Gastrocnemius medialis (tissue), 4 donors: ENCODE data around the gene OR2V2.

Experiments used
- CTCF ChIP-seq, 5 experiments: fragments of 450-650 bp in 3 of 5; fragments of 200-600 bp in 2 of 5; sonication (generic) in 2 of 5; IDR thresholded peaks in 4 of 5; conservative IDR thresholded peaks in 1 of 5; 1 replicate in 4 of 5; 2 replicates in 1 of 5; pipeline ENCODE4 v1.5.1; 2016 to 2019; ENCODE audit warnings: antibody characterized with exemption in 5 of 5, mild to moderate bottlenecking in 3 of 5, moderate library complexity in 3 of 5
- POLR2A ChIP-seq, 2 donors: fragments of 450-650 bp; IDR thresholded peaks; one replicate each; pipeline ENCODE4 v1.6.1; 2017; ENCODE audit warnings: antibody characterized with exemption in 2 of 2, mild to moderate bottlenecking in 2 of 2, moderate library complexity in 2 of 2

DNA sequence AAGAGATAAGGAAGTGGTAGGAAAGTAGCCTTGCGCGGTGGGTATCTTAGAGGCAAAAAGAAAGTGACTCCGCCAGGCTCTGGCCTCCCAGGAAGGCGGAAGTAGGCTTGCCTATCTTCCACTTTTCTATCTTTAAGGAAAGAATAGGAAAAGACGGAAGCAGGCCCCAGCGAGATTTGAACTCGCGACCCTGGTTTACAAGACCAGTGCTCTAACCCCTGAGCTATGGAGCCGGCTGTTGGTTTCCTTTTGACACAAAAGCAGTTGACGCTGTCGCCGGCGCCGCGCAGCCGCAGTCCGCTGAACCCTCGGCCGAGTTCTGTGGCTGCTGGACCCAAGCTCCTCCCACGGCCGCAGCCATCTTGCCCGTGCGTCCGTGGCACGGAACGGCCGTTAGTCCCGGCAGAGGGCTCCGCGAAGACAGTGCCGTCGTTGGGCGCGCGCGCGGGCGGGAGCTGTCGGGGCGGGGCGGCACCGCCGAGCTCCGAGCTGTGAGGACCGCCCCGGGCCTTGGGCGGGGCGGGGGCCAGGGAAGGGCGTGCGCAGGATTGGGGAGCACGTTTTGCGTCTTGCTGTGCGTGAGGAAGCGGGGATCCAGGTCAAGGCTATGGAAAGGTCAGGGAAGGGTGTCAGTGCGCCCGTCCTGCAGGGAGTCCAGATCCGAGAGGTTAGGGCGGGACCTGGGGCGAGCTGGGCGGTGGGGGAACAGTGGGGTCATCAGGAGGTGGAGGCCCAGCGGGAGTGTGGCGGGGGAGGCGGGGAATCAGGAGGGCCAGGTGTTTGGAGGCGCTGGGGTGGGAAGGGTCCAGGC, 44.3 kb downstream of the OR2V2 start:
- TF ChIP-seq CTCF (IDR thresholded peaks at IDR 0.05 in 4 of 5, conservative IDR thresholded peaks at IDR 0.05 in 1 of 5) (peak in 1 of 5 experiments; percentile 11), POLR2A (IDR thresholded peaks at IDR 0.05) (peak; percentile 57 to 78)
